GM18498 (cell line): ENCODE data around the gene STPG1.

Source experiments
- ATAC-seq: cut with Tn5 transposase; IDR thresholded peaks from one replicate; pipeline ENCODE4 v1.9.1; 2021; ENCODE audit warnings: mild to moderate bottlenecking, moderate library complexity; ENCODE audit not compliant: unreplicated experiment

STPG1 gene

GRCh38 chr1:24374891-24375786, 38.4 kb downstream of the STPG1 start:
- ATAC-seq: no peak

GRCh38 chr1:24373710-24374109, 39.9 kb downstream of the STPG1 start:
- no peak for ATAC-seq

GRCh38 chr1:24373044-24373443, 40.5 kb downstream of the STPG1 start:
- ATAC-seq: no peak

GRCh38 chr1:24369801-24370200, 43.8 kb downstream of the STPG1 start:
- no peak for ATAC-seq

- ATAC-seq: no peak
These were observed 44.4 kb downstream of the STPG1 start for GRCh38 chr1:24369199-24369598.

- no peak for ATAC-seq
These were observed 46.9 kb downstream of the STPG1 start for GRCh38 chr1:24366707-24367106.

GRCh38 chr1:24364975-24365678, 48.5 kb downstream of the STPG1 start:
- ATAC-seq: peak; percentile 74

- ATAC-seq: no peak
These were observed 49.0 kb downstream of the STPG1 start for GRCh38 chr1:24364605-24364974.

GRCh38 chr1:24363994-24364393, 49.6 kb downstream of the STPG1 start:
- no peak for ATAC-seq

GRCh38 chr1:24362982-24363614, 50.5 kb downstream of the STPG1 start:
- no peak for ATAC-seq

- no peak for ATAC-seq
These were observed 51.2 kb downstream of the STPG1 start for GRCh38 chr1:24362396-24362795.

- no peak for ATAC-seq
These were observed 51.8 kb downstream of the STPG1 start for GRCh38 chr1:24361811-24362210.

- ATAC-seq: no peak
These were observed 52.9 kb downstream of the STPG1 start for GRCh38 chr1:24360681-24361080.

- no peak for ATAC-seq
These were observed 56.5 kb downstream of the STPG1 start for GRCh38 chr1:24357038-24357437.

GRCh38 chr1:24355466-24355865, 58.1 kb downstream of the STPG1 start:
- no peak for ATAC-seq

GRCh38 chr1:24353292-24353891, 60.2 kb downstream of the STPG1 start:
- ATAC-seq: no peak

- ATAC-seq: no peak
These were observed 61.5 kb downstream of the STPG1 start for GRCh38 chr1:24351918-24352627.

GRCh38 chr1:24351247-24351646, 62.3 kb downstream of the STPG1 start:
- no peak for ATAC-seq

GRCh38 chr1:24349891-24350290, 63.7 kb downstream of the STPG1 start:
- ATAC-seq: no peak

- ATAC-seq: no peak
These were observed 65.4 kb downstream of the STPG1 start for GRCh38 chr1:24348196-24348595.
